Adipose tissue (tissue), 3 donors: ENCODE data around the gene RERE. TPM values are rescaled to one million over a fixed set of nuclear protein-coding genes. Genes with fewer than 3 reads are reported as not detected.
"Not testable (repeated sequence)": the region's sequence is repeated elsewhere in the genome, so short reads cannot be mapped to it uniquely, and the experiment has no call there.

ENCODE experiments used
- H3K27ac ChIP-seq: one replicate; pipeline ENCODE4 v1.5.1; 2013; ENCODE audit warnings: low read depth, low read length
- WGBS, 3 donors: extraction: QIAGEN DNeasy Blood & Tissue Kit; methylation state at CpG; one replicate each; pipeline ENCODE4 v1.1.7; 2013; 5-methylcytosine and 5-hydroxymethylcytosine counted together
- polyA plus RNA-seq, 3 donors: library from polyadenylated mRNA; stranded (reverse); fragments of 200-250 nt; gene quantifications; one replicate each; pipeline ENCODE4 v1.2.3, GENCODE V29; 2013
- donor health status: healthy with polysubstance abuse.
- donor health status: Bipolar disorder and iron deficiency.
- donor health status: healthy.

The RERE gene
- polyA plus RNA-seq, 3 donors, result 15.8 to 40.7 (median 39.6) TPM

- H3K27ac ChIP-seq, result no peak overlapping the region
Measured at GRCh38 chr1:8813991-8814390, 3.4 kb downstream of the RERE start.

GRCh38 chr1:8813016-8813763, 4.2 kb downstream of the RERE start:
- no peak overlapping the region for H3K27ac ChIP-seq
- 56 to 68% (median 65%) methylated on average over 6 of the region's 6 CpGs for WGBS, 3 donors

- 84 to 94% (median 90%) methylated on average over 6 of the region's 6 CpGs for WGBS, 3 donors
- H3K27ac ChIP-seq, result no peak overlapping the region
Measured at GRCh38 chr1:8812081-8812480, 5.4 kb downstream of the RERE start.

GRCh38 chr1:8810987-8811386, 6.5 kb downstream of the RERE start:
- no peak overlapping the region for H3K27ac ChIP-seq
- 92 to 97% (median 95%) methylated on average over 4 of the region's 4 CpGs for WGBS, 3 donors

- no peak overlapping the region for H3K27ac ChIP-seq
- WGBS, 3 donors, result 82 to 88% (median 84%) methylated on average over 1 of the region's 1 CpG
Measured at GRCh38 chr1:8809342-8809736, 8.1 kb downstream of the RERE start.

GRCh38 chr1:8807004-8807403, 10.4 kb downstream of the RERE start:
- 81 to 88% (median 87%) methylated on average over 8 of the region's 8 CpGs for WGBS, 3 donors

GRCh38 chr1:8800416-8800815, 17.0 kb downstream of the RERE start:
- 88 to 95% (median 91%) methylated on average over 5 of the region's 5 CpGs for WGBS, 3 donors
- H3K27ac ChIP-seq, result no peak overlapping the region

More at GRCh38 chr1:8807004-8807403, 10.4 kb downstream of the RERE start:
- H3K27ac ChIP-seq, result no peak overlapping the region

GRCh38 chr1:8797216-8797615, 20.2 kb downstream of the RERE start:
- H3K27ac ChIP-seq, result no peak overlapping the region
- WGBS, 3 donors, result 86 to 91% (median 88%) methylated on average over 5 of the region's 5 CpGs

- no peak overlapping the region for H3K27ac ChIP-seq
- WGBS, 3 donors, result 37 to 57% (median 54%) methylated on average over 3 of the region's 3 CpGs
Measured at GRCh38 chr1:8796812-8797211, 20.6 kb downstream of the RERE start.

- 77 to 91% (median 88%) methylated on average over 3 of the region's 3 CpGs for WGBS, 3 donors
- no peak overlapping the region for H3K27ac ChIP-seq
Measured at GRCh38 chr1:8794605-8795004, 22.8 kb downstream of the RERE start.

GRCh38 chr1:8791819-8792218, 25.6 kb downstream of the RERE start:
- 86 to 97% (median 97%) methylated on average over 3 of the region's 3 CpGs for WGBS, 3 donors
- H3K27ac ChIP-seq, result no peak overlapping the region

GRCh38 chr1:8790987-8791386, 26.5 kb downstream of the RERE start:
- WGBS, 3 donors, result 83 to 89% (median 88%) methylated on average over 1 of the region's 1 CpG
- no peak overlapping the region for H3K27ac ChIP-seq

- WGBS, 3 donors, result 96 to 98% (median 97%) methylated on average over 6 of the region's 6 CpGs
- no peak overlapping the region for H3K27ac ChIP-seq
Measured at GRCh38 chr1:8790478-8790877, 27.0 kb downstream of the RERE start.

GRCh38 chr1:8789314-8790214, 27.9 kb downstream of the RERE start:
- no peak overlapping the region for H3K27ac ChIP-seq
- 74 to 84% (median 82%) methylated on average over 11 of the region's 11 CpGs for WGBS, 3 donors

- 92 to 95% (median 94%) methylated on average over 3 of the region's 3 CpGs for WGBS, 3 donors
- no peak overlapping the region for H3K27ac ChIP-seq
Measured at GRCh38 chr1:8787218-8787617, 30.2 kb downstream of the RERE start.

- not testable (repeated sequence) for H3K27ac ChIP-seq
- 86 to 93% (median 92%) methylated on average over 4 of the region's 4 CpGs for WGBS, 3 donors
Measured at GRCh38 chr1:8786204-8786603, 31.2 kb downstream of the RERE start.

GRCh38 chr1:8782955-8783354, 34.5 kb downstream of the RERE start:
- no peak overlapping the region for H3K27ac ChIP-seq
- WGBS, 3 donors, result 94 to 99% (median 96%) methylated on average over 2 of the region's 2 CpGs

GRCh38 chr1:8782001-8782620, 35.3 kb downstream of the RERE start:
- H3K27ac ChIP-seq, result no peak overlapping the region
- 52 to 57% (median 57%) methylated on average over 3 of the region's 3 CpGs for WGBS, 3 donors

GRCh38 chr1:8780405-8780804, 37.0 kb downstream of the RERE start:
- WGBS, 3 donors, result 63 to 82% (median 71%) methylated on average over 1 of the region's 1 CpG
- no peak overlapping the region for H3K27ac ChIP-seq
